Body of pancreas (tissue), 4 donors: Measurements from ENCODE around the gene GJD2.

Experiments used
- POLR2A ChIP-seq, 3 donors: fragments of 450-650 bp; IDR thresholded peaks; one replicate each; pipeline ENCODE4 v1.6.1; 2016; ENCODE audit warnings: antibody characterized with exemption in 3 of 3, mild to moderate bottlenecking in 2 of 3
- TF ChIP-seq, protein P1 (sequence below), 7 experiments: fragments of 450-650 bp in 4 of 7; fragments of 200-600 bp in 3 of 7; sonication (generic) in 3 of 7; IDR thresholded peaks; one replicate each; pipeline ENCODE4 v1.5.1; 2016 to 2019; ENCODE audit warnings: antibody characterized with exemption in 7 of 7

DNA sequence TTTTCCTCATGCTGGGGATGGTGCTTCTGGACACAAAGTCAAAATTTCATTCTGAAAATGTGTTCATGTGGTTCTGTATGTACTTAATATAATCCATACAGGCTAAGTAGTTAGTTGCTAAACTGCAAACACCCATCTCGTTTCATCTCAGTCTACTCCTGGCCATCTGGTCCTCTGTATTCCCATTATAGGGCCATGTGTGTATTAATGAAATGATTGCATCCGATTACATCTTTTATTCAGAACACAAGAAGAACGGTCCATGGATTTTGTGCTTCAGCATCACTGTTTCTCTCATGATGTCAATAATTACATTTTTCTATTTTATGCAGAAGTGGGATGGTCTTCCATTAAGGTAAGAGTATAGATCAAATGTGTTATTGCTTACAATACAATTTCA lies 6.1 kb upstream of the GJD2 start:
- TF ChIP-seq POLR2A (IDR thresholded peaks at IDR 0.05) = no peak
- TF ChIP-seq, protein P1, sequence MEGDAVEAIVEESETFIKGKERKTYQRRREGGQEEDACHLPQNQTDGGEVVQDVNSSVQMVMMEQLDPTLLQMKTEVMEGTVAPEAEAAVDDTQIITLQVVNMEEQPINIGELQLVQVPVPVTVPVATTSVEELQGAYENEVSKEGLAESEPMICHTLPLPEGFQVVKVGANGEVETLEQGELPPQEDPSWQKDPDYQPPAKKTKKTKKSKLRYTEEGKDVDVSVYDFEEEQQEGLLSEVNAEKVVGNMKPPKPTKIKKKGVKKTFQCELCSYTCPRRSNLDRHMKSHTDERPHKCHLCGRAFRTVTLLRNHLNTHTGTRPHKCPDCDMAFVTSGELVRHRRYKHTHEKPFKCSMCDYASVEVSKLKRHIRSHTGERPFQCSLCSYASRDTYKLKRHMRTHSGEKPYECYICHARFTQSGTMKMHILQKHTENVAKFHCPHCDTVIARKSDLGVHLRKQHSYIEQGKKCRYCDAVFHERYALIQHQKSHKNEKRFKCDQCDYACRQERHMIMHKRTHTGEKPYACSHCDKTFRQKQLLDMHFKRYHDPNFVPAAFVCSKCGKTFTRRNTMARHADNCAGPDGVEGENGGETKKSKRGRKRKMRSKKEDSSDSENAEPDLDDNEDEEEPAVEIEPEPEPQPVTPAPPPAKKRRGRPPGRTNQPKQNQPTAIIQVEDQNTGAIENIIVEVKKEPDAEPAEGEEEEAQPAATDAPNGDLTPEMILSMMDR (IDR thresholded peaks at IDR 0.05) = no peak
